Subcutaneous abdominal adipose tissue (tissue), 5 donors: ENCODE data around the gene SLC32A1.

Source experiments
- H3K27ac ChIP-seq: one replicate; pipeline ENCODE4 v1.7.0; 2013; ENCODE audit warnings: low read depth, mild to moderate bottlenecking, inconsistent platforms, low read length, moderate library complexity
- H3K27me3 ChIP-seq, 5 donors: one replicate each; pipeline ENCODE4 v1.7.0; 2013; ENCODE audit warnings: low read length in 5 of 5, inconsistent platforms in 1 of 5; ENCODE audit not compliant: control insufficient read depth in 5 of 5, insufficient read depth in 4 of 5
- H3K36me3 ChIP-seq, 5 donors: one replicate each; pipeline ENCODE4 v1.7.0; 2013; ENCODE audit warnings: low read length in 5 of 5; ENCODE audit not compliant: control insufficient read depth in 5 of 5, insufficient read depth in 5 of 5
- H3K4me1 ChIP-seq, 5 donors: one replicate each; pipeline ENCODE4 v1.7.0; 2013; ENCODE audit warnings: low read length in 5 of 5, mild to moderate bottlenecking in 3 of 5, moderate library complexity in 1 of 5; ENCODE audit not compliant: control insufficient read depth in 5 of 5, insufficient read depth in 5 of 5
- H3K4me3 ChIP-seq, 5 donors: one replicate each; pipeline ENCODE4 v1.7.0; 2013; ENCODE audit warnings: low read length in 5 of 5, low read depth in 1 of 5
- H3K9ac ChIP-seq, 5 donors: one replicate each; pipeline ENCODE4 v1.7.0; 2013; ENCODE audit warnings: low read length in 5 of 5, mild to moderate bottlenecking in 4 of 5, moderate library complexity in 3 of 5
- H3K9me3 ChIP-seq, 5 donors: one replicate each; pipeline ENCODE4 v1.7.0; 2013; ENCODE audit warnings: low read length in 5 of 5; ENCODE audit not compliant: control insufficient read depth in 5 of 5
- donor health status: healthy.
- donor health status: healthy.
- donor health status: healthy.
- donor health status: healthy.
- donor health status: healthy.

Gene SLC32A1

GRCh38 chr20:38748861-38749149, 24.5 kb downstream of the SLC32A1 start:
- Histone ChIP-seq H3K9me3 (no peaks in the 10 kb centered on the region), H3K4me1 (peaks cover 4 to 19% (median 17%) of the 10 kb centered on the region in 5 donors), H3K4me3 (peak overlapping the region; percentile 80 to 95 (median 89)), H3K27me3 (no peaks in the 10 kb centered on the region), H3K36me3 (peaks cover 5 to 15% (median 11%) of the 10 kb centered on the region in 5 donors), H3K9ac (peak overlapping the region in 4 of 5 donors; percentile 80 to 90 (median 86)), H3K27ac (peak overlapping the region; percentile 77)

- Histone ChIP-seq H3K27me3 (no peaks in the 10 kb centered on the region), H3K4me3 (no peak overlapping the region), H3K27ac (no peak overlapping the region), H3K36me3 (peaks cover 19 to 33% (median 29%) of the 10 kb centered on the region in 5 donors), H3K9ac (no peak overlapping the region), H3K9me3 (no peaks in the 10 kb centered on the region), H3K4me1 (peaks cover 4 to 19% (median 17%) of the 10 kb centered on the region in 5 donors)
These were observed 27.2 kb downstream of the SLC32A1 start for GRCh38 chr20:38751360-38751976.

GRCh38 chr20:38752029-38752428, 27.7 kb downstream of the SLC32A1 start:
- H3K27ac ChIP-seq: no peak overlapping the region
- H3K36me3 ChIP-seq: peaks cover 19 to 37% (median 29%) of the 10 kb centered on the region in 5 donors
- no peaks in the 10 kb centered on the region for H3K27me3 ChIP-seq
- H3K4me1 ChIP-seq: peaks cover 4 to 20% (median 18%) of the 10 kb centered on the region in 5 donors
- H3K4me3 ChIP-seq: no peak overlapping the region
- H3K9me3 ChIP-seq: no peaks in the 10 kb centered on the region
- no peak overlapping the region for H3K9ac ChIP-seq

- Histone ChIP-seq H3K27ac (no peak overlapping the region), H3K27me3 (no peaks in the 10 kb centered on the region), H3K4me3 (no peak overlapping the region), H3K4me1 (peaks cover 0 to 11% (median 0%) of the 10 kb centered on the region in 5 donors), H3K36me3 (peaks cover 36 to 65% (median 48%) of the 10 kb centered on the region in 5 donors), H3K9ac (no peak overlapping the region), H3K9me3 (no peaks in the 10 kb centered on the region)
These were observed 30.6 kb downstream of the SLC32A1 start for GRCh38 chr20:38754924-38755323.

GRCh38 chr20:38755324-38755910, 31.1 kb downstream of the SLC32A1 start:
- Histone ChIP-seq H3K27ac (no peak overlapping the region), H3K4me3 (no peak overlapping the region), H3K36me3 (peaks cover 41 to 67% (median 52%) of the 10 kb centered on the region in 5 donors), H3K9me3 (no peaks in the 10 kb centered on the region), H3K9ac (no peak overlapping the region), H3K4me1 (peaks cover 0 to 11% (median 0%) of the 10 kb centered on the region in 5 donors), H3K27me3 (no peaks in the 10 kb centered on the region)

- peaks cover 0 to 11% (median 0%) of the 10 kb centered on the region in 5 donors for H3K4me1 ChIP-seq
- no peak overlapping the region for H3K4me3 ChIP-seq
- no peaks in the 10 kb centered on the region for H3K27me3 ChIP-seq
- H3K9ac ChIP-seq: no peak overlapping the region
- H3K9me3 ChIP-seq: no peaks in the 10 kb centered on the region
- H3K27ac ChIP-seq: no peak overlapping the region
- peaks cover 46 to 81% (median 64%) of the 10 kb centered on the region in 5 donors for H3K36me3 ChIP-seq
These were observed 33.0 kb downstream of the SLC32A1 start for GRCh38 chr20:38757145-38757775.

GRCh38 chr20:38759106-38759505, 34.8 kb downstream of the SLC32A1 start:
- no peak overlapping the region for H3K27ac ChIP-seq
- peaks cover 0 to 11% (median 0%) of the 10 kb centered on the region in 5 donors for H3K4me1 ChIP-seq
- H3K27me3 ChIP-seq: no peaks in the 10 kb centered on the region
- no peaks in the 10 kb centered on the region for H3K9me3 ChIP-seq
- H3K36me3 ChIP-seq: peaks cover 52 to 91% (median 81%) of the 10 kb centered on the region in 5 donors
- H3K9ac ChIP-seq: no peak overlapping the region
- H3K4me3 ChIP-seq: no peak overlapping the region

GRCh38 chr20:38760978-38761377, 36.7 kb downstream of the SLC32A1 start:
- Histone ChIP-seq H3K9ac (no peak overlapping the region), H3K4me3 (no peak overlapping the region), H3K27ac (no peak overlapping the region), H3K36me3 (peaks cover 54 to 96% (median 84%) of the 10 kb centered on the region in 5 donors), H3K27me3 (no peaks in the 10 kb centered on the region), H3K4me1 (peaks cover 0 to 11% (median 0%) of the 10 kb centered on the region in 5 donors), H3K9me3 (no peaks in the 10 kb centered on the region)

GRCh38 chr20:38762174-38762573, 37.9 kb downstream of the SLC32A1 start:
- Histone ChIP-seq H3K27ac (no peak overlapping the region), H3K9ac (no peak overlapping the region), H3K9me3 (no peaks in the 10 kb centered on the region), H3K4me1 (peaks cover 0 to 8% (median 0%) of the 10 kb centered on the region in 5 donors), H3K27me3 (no peaks in the 10 kb centered on the region), H3K36me3 (peaks cover 59 to 94% (median 84%) of the 10 kb centered on the region in 5 donors), H3K4me3 (no peak overlapping the region)

GRCh38 chr20:38763616-38764015, 39.3 kb downstream of the SLC32A1 start:
- Histone ChIP-seq H3K27ac (no peak overlapping the region), H3K9ac (no peak overlapping the region), H3K4me1 (no peaks in the 10 kb centered on the region), H3K9me3 (no peaks in the 10 kb centered on the region), H3K36me3 (peaks cover 54 to 95% (median 89%) of the 10 kb centered on the region in 5 donors), H3K27me3 (no peaks in the 10 kb centered on the region), H3K4me3 (no peak overlapping the region)
